HepG2 (cell line): Measurements from ENCODE around the gene NRL. TPM values are rescaled to one million over a fixed set of nuclear protein-coding genes. Genes with fewer than 3 reads are reported as not detected.
A peak's percentile ranks its signal among the peaks of the same experiment; 100 is the strongest.

Experiments used
- BRD4 ChIP-seq: sonication (generic); formaldehyde crosslinking; IDR thresholded peaks from 2 replicates; pipeline ENCODE4 v1.4.0; 2020; ENCODE audit warnings: missing genetic modification reagents
- CBX2 ChIP-seq, 2 experiments: fragments of 200-600 bp in 1 of 2; sonication (generic); formaldehyde crosslinking in 1 of 2; IDR thresholded peaks; 2 replicates each; pipeline versions ENCODE4 v1.7.0 to v1.8.1; 2018 to 2022; ENCODE audit warnings: low read depth in 2 of 2, low read length in 1 of 2, mild to moderate bottlenecking in 1 of 2, missing genetic modification reagents in 1 of 2
- FOXA1 ChIP-seq, 2 experiments: fragments of 450-650 bp in 1 of 2; sonication (generic) in 1 of 2; formaldehyde crosslinking in 1 of 2; IDR thresholded peaks; 2 replicates each; pipeline versions ENCODE4 v1.4.0 to v1.6.1; 2016 to 2020; ENCODE audit warnings: missing genetic modification reagents in 1 of 2
- HNRNPLL ChIP-seq: fragments of 200-400 bp; formaldehyde crosslinking; IDR thresholded peaks from 2 replicates; pipeline ENCODE4 v1.6.1; 2017; ENCODE audit warnings: mild to moderate bottlenecking, low read depth, low read length; ENCODE audit not compliant: poor library complexity, severe bottlenecking
- KDM5B ChIP-seq: sonication (generic); formaldehyde crosslinking; IDR thresholded peaks from 2 replicates; pipeline ENCODE4 v1.4.0; 2020; ENCODE audit warnings: missing genetic modification reagents, mild to moderate bottlenecking, borderline replicate concordance
- KMT2B ChIP-seq: IDR thresholded peaks from 2 replicates; pipeline ENCODE4 v1.6.1; 2016; ENCODE audit warnings: missing genetic modification reagents, missing compliant biosample characterization
- MIER2 ChIP-seq: IDR thresholded peaks from 2 replicates; pipeline ENCODE4 v1.6.1; 2016; ENCODE audit warnings: missing biosample characterization, missing genetic modification reagents
- NFKB2 ChIP-seq: sonication (generic); formaldehyde crosslinking; IDR thresholded peaks from 2 replicates; pipeline ENCODE4 v1.4.0; 2020; ENCODE audit warnings: missing genetic modification reagents, borderline replicate concordance
- NR2C2 ChIP-seq: sonication (generic); formaldehyde crosslinking; IDR thresholded peaks from 2 replicates; pipeline ENCODE4 v1.4.0; 2020; ENCODE audit warnings: missing genetic modification reagents, mild to moderate bottlenecking, moderate library complexity, borderline replicate concordance
- PPARG ChIP-seq: conservative IDR thresholded peaks from 2 replicates; pipeline ENCODE4 v1.6.1; 2016; ENCODE audit warnings: missing biosample characterization, missing genetic modification reagents
- RAD51 ChIP-seq: fragments of 450-650 bp; IDR thresholded peaks from 2 replicates; pipeline ENCODE4 v1.6.1; 2016; ENCODE audit warnings: borderline replicate concordance
- RCOR2 ChIP-seq: IDR thresholded peaks from 2 replicates; pipeline ENCODE4 v1.6.1; 2016; ENCODE audit warnings: missing biosample characterization, missing genetic modification reagents
- RFX5 ChIP-seq: IDR thresholded peaks from 2 replicates; pipeline ENCODE4 v1.6.1; 2011; ENCODE audit warnings: low read depth, low read length, improper control_type of control experiment
- SAFB2 ChIP-seq: sonication (generic); formaldehyde crosslinking; IDR thresholded peaks from 2 replicates; pipeline ENCODE4 v1.5.1; 2020; ENCODE audit warnings: missing genetic modification reagents, low read depth, mild to moderate bottlenecking, borderline replicate concordance
- SOX5 ChIP-seq: IDR thresholded peaks from 2 replicates; pipeline ENCODE4 v1.6.1; 2016; ENCODE audit warnings: borderline replicate concordance
- ZC3H4 ChIP-seq: sonication (generic); formaldehyde crosslinking; IDR thresholded peaks from 2 replicates; pipeline ENCODE4 v1.4.0; 2020; ENCODE audit warnings: missing genetic modification reagents, borderline replicate concordance
- ZKSCAN1 ChIP-seq: fragments of 150-350 bp; IDR thresholded peaks from 2 replicates; pipeline ENCODE4 v1.6.1; 2014; ENCODE audit warnings: low read length
- ZNF12 ChIP-seq: sonication (generic); formaldehyde crosslinking; IDR thresholded peaks from 2 replicates; pipeline ENCODE4 v1.5.0; 2020; ENCODE audit warnings: missing genetic modification reagents
- ZNF335 ChIP-seq: sonication (generic); formaldehyde crosslinking; IDR thresholded peaks from 2 replicates; pipeline ENCODE4 v1.4.0; 2020; ENCODE audit warnings: missing genetic modification reagents
- ZNF343 ChIP-seq: sonication (generic); formaldehyde crosslinking; IDR thresholded peaks from 2 replicates; pipeline ENCODE4 v1.4.0; 2020; ENCODE audit warnings: mild to moderate bottlenecking, missing genetic modification reagents
- ZNF513 ChIP-seq: sonication (generic); formaldehyde crosslinking; conservative IDR thresholded peaks from 2 replicates; pipeline ENCODE4 v1.5.0; 2020; ENCODE audit warnings: missing genetic modification reagents
- ZNF572 ChIP-seq: sonication (generic); formaldehyde crosslinking; IDR thresholded peaks from 2 replicates; pipeline ENCODE4 v1.5.1; 2020; ENCODE audit warnings: mild to moderate bottlenecking, missing genetic modification reagents
- ZNF773 ChIP-seq: sonication (generic); formaldehyde crosslinking; IDR thresholded peaks from 2 replicates; pipeline ENCODE4 v1.4.0; 2020; ENCODE audit warnings: missing genetic modification reagents, borderline replicate concordance
- ZSCAN25 ChIP-seq: sonication (generic); formaldehyde crosslinking; IDR thresholded peaks from 2 replicates; pipeline ENCODE4 v1.8.0; 2022; ENCODE audit warnings: mild to moderate bottlenecking, missing genetic modification reagents
- polyA plus RNA-seq, 8 experiments: library from polyadenylated mRNA; depleted of rRNA in 3 of 8; stranded (reverse) in 7 of 8; unstranded in 1 of 8; fragments of >200 nt; fragmentation: Illumina TruSeq in 4 of 8; extraction: Trizol in 4 of 8; gene quantifications; 2 replicates each; pipeline versions ENCODE4 v1.2.1 to v1.2.3, GENCODE V29; 2011 to 2016; ENCODE audit warnings: low read depth in 4 of 8, missing spikeins in 1 of 8, mixed read lengths in 1 of 8; ENCODE audit not compliant: insufficient read depth in 1 of 8
- total RNA-seq, 5 experiments: library from RNA; depleted of rRNA; stranded (reverse); fragments of >200 nt; fragmentation: Illumina TruSeq; extraction: Trizol; gene quantifications; 2 replicates each; pipeline ENCODE4 v1.2.3, GENCODE V29; 2016; ENCODE audit warnings: low read depth in 1 of 5
- TF ChIP-seq, protein P1 (sequence below): sonication (generic); formaldehyde crosslinking; conservative IDR thresholded peaks from 2 replicates; pipeline ENCODE4 v1.4.0; 2020; ENCODE audit warnings: missing genetic modification reagents
- TF ChIP-seq, protein P2 (sequence below): sonication (generic); formaldehyde crosslinking; IDR thresholded peaks from 2 replicates; pipeline ENCODE4 v1.8.0; 2023; ENCODE audit warnings: mild to moderate bottlenecking, missing genetic modification reagents
- TF ChIP-seq, protein P3 (sequence below): sonication (generic); formaldehyde crosslinking; conservative IDR thresholded peaks from 2 replicates; pipeline ENCODE4 v1.4.0; 2020; ENCODE audit warnings: missing genetic modification reagents

NRL gene
- total and polyA plus RNA-seq, 2 of the 13 experiments (the other 11 are each of a cell fraction or from before 2014, with no cell fraction given): 2.5 to 4.7 TPM

DNA sequence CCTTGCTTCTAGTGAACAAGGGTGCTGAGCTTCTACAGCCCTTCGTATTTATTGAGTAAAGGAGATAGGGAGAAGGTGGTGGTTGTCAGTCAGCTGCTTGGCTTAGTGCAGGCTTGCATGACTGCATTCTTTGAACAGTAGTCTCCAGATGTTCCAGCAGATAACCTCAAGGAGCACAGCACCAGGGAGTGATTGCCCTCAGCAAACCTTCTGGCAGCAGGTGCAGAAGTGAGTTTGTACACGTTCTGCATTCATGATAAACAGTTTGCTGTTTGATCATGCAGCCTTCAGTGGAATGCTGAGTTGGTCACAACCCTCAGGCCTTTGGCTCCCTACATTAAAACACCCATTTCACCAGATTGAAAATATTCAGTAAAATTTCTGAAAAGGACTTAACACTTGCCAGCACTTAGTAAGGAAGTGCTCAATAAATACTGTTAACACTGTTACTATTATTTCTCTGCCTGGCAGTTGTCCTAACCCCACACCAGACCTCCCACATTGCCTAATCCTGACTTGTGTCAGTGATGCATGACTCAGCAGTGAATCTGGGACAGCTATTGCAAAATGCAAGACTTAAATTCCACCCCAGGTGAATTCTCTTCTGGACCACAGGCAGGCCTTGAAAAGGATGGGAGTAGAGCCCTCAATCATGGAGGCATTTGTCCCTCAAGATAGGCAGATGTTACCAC, 81.9 kb downstream of the NRL start (continued):
- TF ChIP-seq ZKSCAN1 (no peak), CBX2 (IDR thresholded peaks at IDR 0.05; ENCODE audit: low read depth, low read length) (no peak), CBX2 (CRISPR knock-in tag; IDR thresholded peaks at IDR 0.05; ENCODE audit: low read depth) (no peak), PPARG (CRISPR knock-in tag) (0 out of 2 replicates have a peak, but pooled peaks have one; percentile 18), ZNF343 (CRISPR knock-in tag) (no peak), MIER2 (CRISPR knock-in tag) (no peak), ZNF773 (CRISPR knock-in tag) (no peak), RFX5 (no peak), ZNF572 (no peak), HNRNPLL (no peak), FOXA1 (IDR thresholded peaks at IDR 0.05) (no peak), FOXA1 (CRISPR knock-in tag; IDR thresholded peaks at IDR 0.05) (0 out of 2 replicates have a peak, but pooled peaks have one; percentile 39), SOX5 (CRISPR knock-in tag) (peak; percentile 61), KDM5B (CRISPR knock-in tag) (no peak), ZC3H4 (CRISPR knock-in tag) (no peak), BRD4 (CRISPR knock-in tag) (no peak), KMT2B (no peak), ZSCAN25 (CRISPR knock-in tag) (no peak), RAD51 (0 out of 2 replicates have a peak, but pooled peaks have one; percentile 9), ZNF12 (CRISPR knock-in tag) (peak; percentile 91), RCOR2 (CRISPR knock-in tag) (peak; percentile 95), ZNF513 (no peak), SAFB2 (no peak), ZNF335 (CRISPR knock-in tag) (peak; percentile 49; the same call in 1 of the 2 replicates), NR2C2 (CRISPR knock-in tag) (no peak), NFKB2 (no peak)
- TF ChIP-seq, protein P1, sequence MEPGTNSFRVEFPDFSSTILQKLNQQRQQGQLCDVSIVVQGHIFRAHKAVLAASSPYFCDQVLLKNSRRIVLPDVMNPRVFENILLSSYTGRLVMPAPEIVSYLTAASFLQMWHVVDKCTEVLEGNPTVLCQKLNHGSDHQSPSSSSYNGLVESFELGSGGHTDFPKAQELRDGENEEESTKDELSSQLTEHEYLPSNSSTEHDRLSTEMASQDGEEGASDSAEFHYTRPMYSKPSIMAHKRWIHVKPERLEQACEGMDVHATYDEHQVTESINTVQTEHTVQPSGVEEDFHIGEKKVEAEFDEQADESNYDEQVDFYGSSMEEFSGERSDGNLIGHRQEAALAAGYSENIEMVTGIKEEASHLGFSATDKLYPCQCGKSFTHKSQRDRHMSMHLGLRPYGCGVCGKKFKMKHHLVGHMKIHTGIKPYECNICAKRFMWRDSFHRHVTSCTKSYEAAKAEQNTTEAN (CRISPR knock-in tag): no peak
- TF ChIP-seq, protein P2, sequence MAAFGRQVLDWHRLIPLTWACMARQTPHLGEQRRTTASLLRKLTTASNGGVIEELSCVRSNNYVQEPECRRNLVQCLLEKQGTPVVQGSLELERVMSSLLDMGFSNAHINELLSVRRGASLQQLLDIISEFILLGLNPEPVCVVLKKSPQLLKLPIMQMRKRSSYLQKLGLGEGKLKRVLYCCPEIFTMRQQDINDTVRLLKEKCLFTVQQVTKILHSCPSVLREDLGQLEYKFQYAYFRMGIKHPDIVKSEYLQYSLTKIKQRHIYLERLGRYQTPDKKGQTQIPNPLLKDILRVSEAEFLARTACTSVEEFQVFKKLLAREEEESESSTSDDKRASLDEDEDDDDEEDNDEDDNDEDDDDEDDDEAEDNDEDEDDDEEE (CRISPR knock-in tag): no peak
- TF ChIP-seq, protein P3, sequence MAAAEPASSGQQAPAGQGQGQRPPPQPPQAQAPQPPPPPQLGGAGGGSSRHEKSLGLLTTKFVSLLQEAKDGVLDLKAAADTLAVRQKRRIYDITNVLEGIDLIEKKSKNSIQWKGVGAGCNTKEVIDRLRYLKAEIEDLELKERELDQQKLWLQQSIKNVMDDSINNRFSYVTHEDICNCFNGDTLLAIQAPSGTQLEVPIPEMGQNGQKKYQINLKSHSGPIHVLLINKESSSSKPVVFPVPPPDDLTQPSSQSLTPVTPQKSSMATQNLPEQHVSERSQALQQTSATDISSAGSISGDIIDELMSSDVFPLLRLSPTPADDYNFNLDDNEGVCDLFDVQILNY (CRISPR knock-in tag): no peak
